ENCODE measurements around the gene SIPA1. TPM values are rescaled to one million over a fixed set of nuclear protein-coding genes. Genes with fewer than 3 reads are reported as not detected.

SIPA1 gene
- polyA plus RNA-seq, 3 donors: 22.5 to 30.5 (median 24.7) TPM

GRCh38 chr11:65695459-65696241 is 57.7 kb downstream of the SIPA1 start:
- DNase-seq (ENCODE audit: low read depth in 3 of 3, low spot score in 2 of 3): no peak

- DNase-seq (ENCODE audit: low read depth in 3 of 3, low spot score in 2 of 3): no peak
These were observed 59.1 kb downstream of the SIPA1 start for GRCh38 chr11:65696802-65697552.

- no peak for DNase-seq (ENCODE audit: low read depth in 3 of 3, low spot score in 2 of 3)
These were observed 60.3 kb downstream of the SIPA1 start for GRCh38 chr11:65698205-65698604.

- no peak for DNase-seq (ENCODE audit: low read depth in 3 of 3, low spot score in 2 of 3)
These were observed 61.4 kb downstream of the SIPA1 start for GRCh38 chr11:65699306-65699705.

GRCh38 chr11:65700399-65700798 is 62.5 kb downstream of the SIPA1 start:
- no peak for DNase-seq (ENCODE audit: low read depth in 3 of 3, low spot score in 2 of 3)

Other genes with a start within 250 kb of the SIPA1 start
- gene NEAT1, start 215.3 kb upstream of the SIPA1 start, polyA plus RNA-seq (ENCODE audit: insufficient read length in 3 of 3): 100 to 1,000 TPM in 2 of 3 donors, 10 to 100 TPM in 1; 98.2 to 228 (median 107) TPM
- 1,000 to 10,000 TPM in 1 of 3 donors, 100 to 1,000 TPM in 2; 444 to 1,042 (median 635) TPM for gene MALAT1, start 139.1 kb upstream of the SIPA1 start, polyA plus RNA-seq (ENCODE audit: insufficient read length in 3 of 3)
- gene SCYL1, start 113.0 kb upstream of the SIPA1 start, polyA plus RNA-seq (ENCODE audit: insufficient read length in 3 of 3): 10 to 100 TPM; 60.9 to 68.7 (median 65.3) TPM
- gene LTBP3, start 79.7 kb upstream of the SIPA1 start, polyA plus RNA-seq (ENCODE audit: insufficient read length in 3 of 3): 100 to 1,000 TPM in 1 of 3 donors, 10 to 100 TPM in 2; 88.3 to 101 (median 89.4) TPM
- gene ZNRD2, start 67.6 kb upstream of the SIPA1 start, polyA plus RNA-seq (ENCODE audit: insufficient read length in 3 of 3): 10 to 100 TPM; 42.9 to 49.8 (median 43.2) TPM
- gene FAM89B, start 65.6 kb upstream of the SIPA1 start, polyA plus RNA-seq (ENCODE audit: insufficient read length in 3 of 3): 10 to 100 TPM; 15.8 to 22.8 (median 21.7) TPM
- gene EHBP1L1, start 62.0 kb upstream of the SIPA1 start, polyA plus RNA-seq (ENCODE audit: insufficient read length in 3 of 3): 10 to 100 TPM in 2 of 3 donors, 1 to 10 TPM in 1; 9.4 to 12.3 (median 11.0) TPM
- gene KCNK7, start 42.3 kb upstream of the SIPA1 start, polyA plus RNA-seq (ENCODE audit: insufficient read length in 3 of 3): under 1 TPM in 1 of 3 donors, not detected in 2; 0.21 TPM
- 10 to 100 TPM; 29.4 to 37.2 (median 31.0) TPM for gene MAP3K11, start 23.9 kb upstream of the SIPA1 start, polyA plus RNA-seq (ENCODE audit: insufficient read length in 3 of 3)
- 10 to 100 TPM; 22.2 to 25.1 (median 23.1) TPM for gene PCNX3, start 22.3 kb upstream of the SIPA1 start, polyA plus RNA-seq (ENCODE audit: insufficient read length in 3 of 3)
- gene RELA, start 24.8 kb downstream of the SIPA1 start, polyA plus RNA-seq (ENCODE audit: insufficient read length in 3 of 3): 10 to 100 TPM; 42.6 to 47.1 (median 44.2) TPM
- gene KAT5, start 74.2 kb downstream of the SIPA1 start, polyA plus RNA-seq (ENCODE audit: insufficient read length in 3 of 3): 10 to 100 TPM; 64.9 to 72.9 (median 69.0) TPM
- 10 to 100 TPM; 28.3 to 39.1 (median 35.1) TPM for gene RNASEH2C, start 82.7 kb downstream of the SIPA1 start, polyA plus RNA-seq (ENCODE audit: insufficient read length in 3 of 3)
- gene AP5B1, start 142.9 kb downstream of the SIPA1 start, polyA plus RNA-seq (ENCODE audit: insufficient read length in 3 of 3): 1 to 10 TPM; 5.3 to 6.3 (median 5.5) TPM
- gene OVOL1, start 149.0 kb downstream of the SIPA1 start, polyA plus RNA-seq (ENCODE audit: insufficient read length in 3 of 3): 10 to 100 TPM in 2 of 3 donors, 1 to 10 TPM in 1; 9.3 to 12.8 (median 12.6) TPM
- 1 to 10 TPM; 1.3 to 2.7 (median 1.6) TPM for gene SNX32, start 195.9 kb downstream of the SIPA1 start, polyA plus RNA-seq (ENCODE audit: insufficient read length in 3 of 3)
- gene CFL1, start 220.1 kb downstream of the SIPA1 start, polyA plus RNA-seq (ENCODE audit: insufficient read length in 3 of 3): 100 to 1,000 TPM; 744 to 846 (median 760) TPM
- 10 to 100 TPM; 43.5 to 50.8 (median 48.1) TPM for gene MUS81, start 222.3 kb downstream of the SIPA1 start, polyA plus RNA-seq (ENCODE audit: insufficient read length in 3 of 3)
- gene EFEMP2, start 234.7 kb downstream of the SIPA1 start, polyA plus RNA-seq (ENCODE audit: insufficient read length in 3 of 3): 10 to 100 TPM; 95.8 to 98.0 (median 96.3) TPM
- gene CTSW, start 241.7 kb downstream of the SIPA1 start, polyA plus RNA-seq (ENCODE audit: insufficient read length in 3 of 3): 1 to 10 TPM; 1.0 to 1.2 (median 1.2) TPM

All from right renal cortex interstitium (tissue), 3 donors.